ENCODE measurements around the gene DUOXA2. TPM values are rescaled to one million over a fixed set of nuclear protein-coding genes. Genes with fewer than 3 reads are reported as not detected.

The DUOXA2 gene
- total and polyA plus RNA-seq, 2 donors from 2014 or later = 0.37 TPM; not detected in 1

GRCh38 chr15:45141386-45141785 is 27.3 kb downstream of the DUOXA2 start:
- H3K4me1 ChIP-seq (ENCODE audit: control insufficient read depth in 2 of 3, insufficient read depth in 2 of 3, low read depth in 1 of 3, low read length in 3 of 3) = no peaks in the 10 kb centered on the region
- no peaks in the 10 kb centered on the region for H3K9me3 ChIP-seq (ENCODE audit: control insufficient read depth in 2 of 3, insufficient read depth in 1 of 3, low read length in 3 of 3)
- no peaks in the 10 kb centered on the region for H3K36me3 ChIP-seq (ENCODE audit: control insufficient read depth in 2 of 3, insufficient read depth in 3 of 3, low read length in 3 of 3)
- H3K4me3 ChIP-seq (ENCODE audit: low read length in 3 of 3) = no peak overlapping the region
- H3K27me3 ChIP-seq (ENCODE audit: control insufficient read depth, insufficient read depth, low read length) = peaks cover 2% of the 10 kb centered on the region
- FAIRE-seq (no peak), DNase-seq (no peak)
- intact Hi-C loops (cut with DNase I) = no loop called here
- no peak for TF ChIP-seq CTCF (IDR thresholded peaks at IDR 0.05; ENCODE audit: borderline replicate concordance, extremely low read depth, insufficient read depth)
- H3K27ac ChIP-seq (ENCODE audit: low read depth in 2 of 2, low read length in 2 of 2) = no peak overlapping the region
- H3K9ac ChIP-seq (ENCODE audit: low read length in 3 of 3) = no peak overlapping the region

DNA sequence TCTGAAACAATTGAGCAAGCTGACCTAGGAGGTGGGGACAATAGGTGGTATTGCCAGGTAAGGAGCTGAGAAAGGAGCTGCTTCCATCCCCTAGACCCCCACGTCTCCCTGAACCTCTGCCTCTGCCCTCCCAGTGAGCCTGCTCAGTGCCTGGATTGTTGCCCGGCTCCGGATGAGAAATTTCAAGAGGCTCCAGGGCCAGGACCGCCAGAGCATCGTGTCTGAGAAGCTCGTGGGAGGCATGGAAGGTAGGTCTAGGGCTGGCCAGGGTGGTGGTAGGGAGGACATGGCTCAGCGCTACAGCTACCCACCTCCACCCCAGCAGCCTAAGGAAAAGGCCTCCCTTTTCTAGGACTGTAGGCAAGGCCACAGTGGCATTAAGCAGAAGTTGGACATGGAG is 28.9 kb downstream of the DUOXA2 start:
- H3K27me3 ChIP-seq (ENCODE audit: control insufficient read depth, insufficient read depth, low read length) = no peaks in the 10 kb centered on the region
- DNase-seq = no peak
- H3K9ac ChIP-seq (ENCODE audit: low read length in 3 of 3) = no peak overlapping the region
- intact Hi-C loops (cut with DNase I) = no loop called here
- no peak overlapping the region for H3K4me3 ChIP-seq (ENCODE audit: low read length in 3 of 3)
- H3K9me3 ChIP-seq (ENCODE audit: control insufficient read depth in 2 of 3, insufficient read depth in 1 of 3, low read length in 3 of 3) = no peaks in the 10 kb centered on the region
- H3K36me3 ChIP-seq (ENCODE audit: control insufficient read depth in 2 of 3, insufficient read depth in 3 of 3, low read length in 3 of 3) = no peaks in the 10 kb centered on the region
- no peaks in the 10 kb centered on the region for H3K4me1 ChIP-seq (ENCODE audit: control insufficient read depth in 2 of 3, insufficient read depth in 2 of 3, low read depth in 1 of 3, low read length in 3 of 3)
- TF ChIP-seq CTCF (IDR thresholded peaks at IDR 0.05; ENCODE audit: borderline replicate concordance, extremely low read depth, insufficient read depth) = no peak
- H3K27ac ChIP-seq (ENCODE audit: low read depth in 2 of 2, low read length in 2 of 2) = no peak overlapping the region
- no peak for FAIRE-seq

- Histone ChIP-seq H3K27ac (ENCODE audit: low read depth in 2 of 2, low read length in 2 of 2) (no peak overlapping the region), H3K4me3 (ENCODE audit: low read length in 3 of 3) (no peak overlapping the region), H3K9ac (ENCODE audit: low read length in 3 of 3) (no peak overlapping the region), H3K9me3 (ENCODE audit: control insufficient read depth in 2 of 3, insufficient read depth in 1 of 3, low read length in 3 of 3) (no peaks in the 10 kb centered on the region), H3K4me1 (ENCODE audit: control insufficient read depth in 2 of 3, insufficient read depth in 2 of 3, low read depth in 1 of 3, low read length in 3 of 3) (no peaks in the 10 kb centered on the region), H3K27me3 (ENCODE audit: control insufficient read depth, insufficient read depth, low read length) (no peaks in the 10 kb centered on the region), H3K36me3 (ENCODE audit: control insufficient read depth in 2 of 3, insufficient read depth in 3 of 3, low read length in 3 of 3) (no peaks in the 10 kb centered on the region)
- FAIRE-seq = no peak
- intact Hi-C loops (cut with DNase I) = no loop called here
- DNase-seq = no peak
- TF ChIP-seq CTCF (IDR thresholded peaks at IDR 0.05; ENCODE audit: borderline replicate concordance, extremely low read depth, insufficient read depth) = no peak
These were observed 29.8 kb downstream of the DUOXA2 start for GRCh38 chr15:45143946-45144345.

GRCh38 chr15:45144775-45145174 is 30.6 kb downstream of the DUOXA2 start:
- no peaks in the 10 kb centered on the region for H3K4me1 ChIP-seq (ENCODE audit: control insufficient read depth in 2 of 3, insufficient read depth in 2 of 3, low read depth in 1 of 3, low read length in 3 of 3)
- DNase-seq = no peak
- H3K36me3 ChIP-seq (ENCODE audit: control insufficient read depth in 2 of 3, insufficient read depth in 3 of 3, low read length in 3 of 3) = no peaks in the 10 kb centered on the region
- H3K9ac ChIP-seq (ENCODE audit: low read length in 3 of 3) = no peak overlapping the region
- no peak for FAIRE-seq
- no peaks in the 10 kb centered on the region for H3K27me3 ChIP-seq (ENCODE audit: control insufficient read depth, insufficient read depth, low read length)
- H3K27ac ChIP-seq (ENCODE audit: low read depth in 2 of 2, low read length in 2 of 2) = no peak overlapping the region
- no peak for TF ChIP-seq CTCF (IDR thresholded peaks at IDR 0.05; ENCODE audit: borderline replicate concordance, extremely low read depth, insufficient read depth)
- H3K4me3 ChIP-seq (ENCODE audit: low read length in 3 of 3) = no peak overlapping the region
- H3K9me3 ChIP-seq (ENCODE audit: control insufficient read depth in 2 of 3, insufficient read depth in 1 of 3, low read length in 3 of 3) = no peaks in the 10 kb centered on the region
- intact Hi-C loops (cut with DNase I) = no loop called here
